HG03108 (cell line): ENCODE data around the gene SMG7.

Experiments used
- ATAC-seq: cut with Tn5 transposase; IDR thresholded peaks from one replicate; pipeline ENCODE4 v1.9.1; 2021; ENCODE audit warnings: moderate library complexity; ENCODE audit not compliant: unreplicated experiment

The SMG7 gene

GRCh38 chr1:183559061-183559460, 86.8 kb downstream of the SMG7 start:
- no peak for ATAC-seq

DNA sequence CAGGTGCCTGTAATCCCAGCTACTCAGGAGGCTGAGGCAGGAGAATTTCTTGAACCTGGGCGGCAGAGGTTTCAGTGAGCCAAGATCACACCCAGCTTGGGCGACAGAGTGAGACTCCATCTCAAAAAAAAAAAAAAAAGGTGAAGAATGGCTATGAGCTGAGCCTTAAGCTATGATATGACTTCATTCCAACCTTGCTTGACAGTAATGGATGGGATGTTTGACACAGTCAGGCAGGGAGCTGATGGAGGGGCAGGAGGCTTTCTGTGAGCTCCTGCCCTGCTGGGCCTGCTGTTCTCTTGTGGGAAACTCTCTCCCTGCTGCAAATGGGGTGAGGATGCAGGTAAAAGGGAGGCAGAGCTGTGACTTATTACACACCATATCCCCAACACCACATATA, 90.4 kb downstream of the SMG7 start:
- ATAC-seq: no peak

- no peak for ATAC-seq
These were observed 93.0 kb downstream of the SMG7 start for GRCh38 chr1:183565261-183565660.

GRCh38 chr1:183566026-183566425, 93.7 kb downstream of the SMG7 start:
- ATAC-seq: no peak

DNA sequence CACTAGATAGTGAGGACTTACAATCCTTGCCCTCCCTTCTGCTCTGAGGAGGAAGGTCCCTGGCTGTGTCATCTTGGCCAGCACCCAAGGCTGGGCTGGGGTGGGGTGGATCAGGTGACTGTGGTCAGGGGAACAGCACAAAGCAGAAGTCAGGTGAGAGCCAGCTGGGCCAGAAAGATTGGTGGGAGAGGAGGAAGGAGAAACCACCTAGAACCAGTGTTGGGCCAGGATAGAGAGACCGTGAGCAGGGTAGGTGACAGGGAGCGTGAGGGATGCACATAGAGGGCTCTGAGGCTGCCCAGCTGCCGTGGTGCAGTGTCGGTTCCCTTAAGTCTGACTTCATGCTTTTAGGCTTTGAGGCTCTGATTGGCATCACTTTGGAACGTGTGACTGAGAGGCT, 95.3 kb downstream of the SMG7 start:
- ATAC-seq: no peak

DNA sequence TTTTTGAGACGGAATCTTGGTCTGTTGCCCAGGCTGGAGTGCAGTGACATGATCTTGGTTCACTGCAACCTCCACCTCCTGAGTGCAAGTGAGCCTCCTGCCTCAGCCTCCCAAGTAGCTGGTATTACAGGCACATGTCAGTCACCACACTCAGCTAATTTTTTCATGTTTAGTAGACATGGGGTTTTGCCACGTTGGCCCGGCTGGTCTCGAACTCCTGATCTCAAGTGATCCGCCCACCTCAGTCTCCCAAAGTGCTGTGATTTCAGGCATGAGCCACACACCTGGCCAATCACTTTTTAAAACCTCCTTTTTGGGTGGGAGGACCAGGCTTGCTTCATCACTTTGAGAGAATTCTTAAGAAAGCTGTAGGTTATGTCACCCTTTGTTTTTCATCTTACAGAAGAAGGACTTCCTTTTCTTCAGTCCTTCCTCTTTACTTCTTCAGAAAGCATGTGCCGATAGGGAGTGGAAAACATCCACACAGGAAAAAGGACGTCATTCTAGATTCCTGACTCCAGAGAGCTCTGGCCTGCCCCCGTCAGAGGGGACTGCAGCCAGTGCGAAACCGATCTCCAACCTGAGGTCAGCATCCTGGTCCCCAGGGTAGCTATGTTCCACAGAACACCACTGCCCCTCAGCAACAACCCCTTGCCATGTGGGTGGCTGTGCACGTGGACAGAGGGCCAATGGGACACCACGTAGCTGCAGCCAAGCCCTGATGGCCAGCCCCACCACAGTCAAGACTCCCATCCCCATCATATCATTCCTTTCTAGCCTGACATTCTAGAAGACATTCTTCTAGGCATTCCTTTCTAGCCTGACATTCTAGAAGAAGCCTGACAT, 96.1 kb downstream of the SMG7 start:
- no peak for ATAC-seq

DNA sequence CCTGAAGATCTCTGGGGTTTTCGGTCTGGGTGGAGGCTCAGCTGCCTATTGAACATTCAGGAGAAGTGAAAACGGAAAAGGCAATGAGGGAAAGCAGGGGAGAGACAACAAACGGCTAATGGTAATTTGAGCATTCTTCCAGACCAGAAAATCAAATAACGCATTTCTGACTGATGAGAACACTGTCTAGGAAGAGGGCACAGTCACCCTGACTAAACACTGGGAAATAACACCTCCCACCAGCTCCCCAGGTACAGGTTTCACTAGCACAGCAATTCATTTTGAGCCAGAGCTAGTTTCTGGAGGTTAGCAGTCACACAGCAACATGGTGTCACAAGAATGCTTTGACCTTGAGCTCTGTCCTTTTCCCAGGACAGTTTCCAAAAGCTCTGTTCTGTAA, 96.8 kb downstream of the SMG7 start:
- no peak for ATAC-seq

- no peak for ATAC-seq
These were observed 97.5 kb downstream of the SMG7 start for GRCh38 chr1:183569801-183570200.

- no peak for ATAC-seq
These were observed 98.2 kb downstream of the SMG7 start for GRCh38 chr1:183570451-183570850.

DNA sequence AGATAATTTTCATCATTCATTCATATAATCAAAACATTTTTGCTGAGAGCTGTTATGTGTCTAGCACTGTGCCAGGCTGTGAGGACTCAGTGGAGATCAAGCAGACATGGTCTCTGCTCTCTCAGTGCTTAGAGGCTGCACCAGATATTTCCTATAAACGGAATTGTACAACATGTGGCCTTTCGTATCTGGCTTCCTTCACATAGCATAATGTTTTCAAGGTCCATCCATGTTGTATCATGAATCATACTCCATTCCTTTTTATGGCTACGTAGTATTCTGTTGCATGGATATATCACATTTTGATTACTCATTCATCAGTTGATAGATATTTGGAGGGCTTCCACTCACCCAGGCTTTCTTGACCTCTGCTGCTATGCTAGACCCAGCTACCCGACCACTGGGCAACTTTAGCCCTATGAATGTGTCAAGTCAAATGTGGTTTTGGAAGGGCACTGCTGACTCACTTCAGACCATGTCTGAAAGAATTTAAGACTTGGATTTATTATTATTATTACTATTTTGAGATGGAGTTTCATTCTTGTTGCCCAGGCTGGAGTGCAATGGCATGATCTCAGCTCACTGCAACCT, 99.5 kb downstream of the SMG7 start:
- ATAC-seq: no peak

DNA sequence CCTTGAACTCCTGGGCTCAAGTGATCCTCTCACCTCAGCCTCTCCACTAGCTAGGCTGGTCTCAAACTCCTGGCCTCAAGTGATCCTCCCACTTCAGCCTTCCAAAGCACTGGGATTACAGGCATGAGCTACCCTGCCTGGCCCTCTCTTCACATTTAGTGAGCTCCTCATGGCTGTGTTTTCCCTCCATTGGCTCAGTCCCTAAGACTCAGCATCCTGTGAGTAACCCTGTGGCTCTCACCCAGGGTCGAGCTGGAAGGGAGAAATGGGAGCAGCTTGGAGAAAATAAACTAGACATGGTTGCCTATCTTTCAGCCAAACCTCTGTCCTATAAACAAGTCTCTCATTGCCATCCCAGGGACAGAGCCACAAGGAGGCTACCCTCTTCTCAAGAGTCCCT, 100.4 kb downstream of the SMG7 start:
- ATAC-seq: no peak

DNA sequence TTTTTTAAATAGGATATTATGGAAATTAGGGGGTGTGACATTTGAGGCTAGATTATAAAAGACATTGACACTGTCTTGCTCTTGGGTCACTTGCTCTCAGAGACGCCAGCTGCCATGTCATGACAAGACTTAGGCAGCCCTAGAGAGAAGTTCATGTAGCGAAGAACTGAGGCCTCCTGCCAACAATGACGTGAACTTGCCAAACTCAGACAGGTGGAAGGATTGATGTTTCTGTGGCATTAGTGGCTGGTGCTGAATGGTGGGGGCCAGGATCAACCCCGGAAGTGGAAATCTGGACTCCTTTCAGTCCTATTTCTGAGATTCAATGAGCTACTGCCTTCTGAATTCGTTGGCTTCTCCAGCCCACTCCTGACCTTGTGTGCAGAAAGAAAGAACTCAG, 103.3 kb downstream of the SMG7 start:
- ATAC-seq: no peak

GRCh38 chr1:183576537-183576936, 104.2 kb downstream of the SMG7 start:
- ATAC-seq: no peak

- no peak for ATAC-seq
These were observed 105.7 kb downstream of the SMG7 start for GRCh38 chr1:183577897-183578465.

- no peak for ATAC-seq
These were observed 106.6 kb downstream of the SMG7 start for GRCh38 chr1:183578856-183579255.

- no peak for ATAC-seq
These were observed 108.0 kb downstream of the SMG7 start for GRCh38 chr1:183580281-183580682.

DNA sequence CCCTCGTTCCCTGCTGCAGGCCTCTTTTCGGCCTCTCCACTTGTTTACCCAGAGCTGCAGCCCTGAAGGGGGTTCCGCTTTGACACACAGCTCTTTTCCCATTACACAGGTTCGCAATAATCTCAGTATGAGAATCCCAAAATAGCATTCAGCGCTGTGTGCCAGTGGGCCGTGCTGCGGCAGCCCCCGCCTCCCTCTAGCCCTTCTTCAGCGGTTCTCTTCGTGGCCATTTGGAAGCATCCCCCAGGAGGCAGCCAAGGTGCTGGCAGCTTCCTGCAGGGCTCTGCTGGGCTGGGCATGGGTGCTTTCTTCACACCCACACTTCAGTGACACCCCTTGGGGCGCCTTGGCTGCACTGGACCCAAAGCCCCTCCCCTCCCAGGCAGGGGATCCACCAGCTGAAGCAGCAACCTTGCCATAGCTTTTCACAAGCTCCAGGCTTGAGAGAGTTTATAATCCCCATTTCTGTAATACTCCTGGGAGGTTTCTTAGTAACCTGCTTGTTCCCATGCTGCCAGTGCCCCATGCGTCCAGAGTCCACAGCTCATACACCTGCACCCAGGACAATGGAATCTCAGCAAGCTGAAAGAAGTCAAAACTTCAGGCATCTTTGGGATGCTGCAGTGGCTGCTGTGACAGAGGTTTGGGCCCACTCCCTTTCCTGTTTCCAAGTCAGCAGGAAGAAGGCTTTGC, 109.9 kb downstream of the SMG7 start:
- ATAC-seq: no peak

GRCh38 chr1:183583466-183583865, 111.2 kb downstream of the SMG7 start:
- ATAC-seq: no peak

GRCh38 chr1:183584147-183584546, 111.8 kb downstream of the SMG7 start:
- ATAC-seq: no peak

DNA sequence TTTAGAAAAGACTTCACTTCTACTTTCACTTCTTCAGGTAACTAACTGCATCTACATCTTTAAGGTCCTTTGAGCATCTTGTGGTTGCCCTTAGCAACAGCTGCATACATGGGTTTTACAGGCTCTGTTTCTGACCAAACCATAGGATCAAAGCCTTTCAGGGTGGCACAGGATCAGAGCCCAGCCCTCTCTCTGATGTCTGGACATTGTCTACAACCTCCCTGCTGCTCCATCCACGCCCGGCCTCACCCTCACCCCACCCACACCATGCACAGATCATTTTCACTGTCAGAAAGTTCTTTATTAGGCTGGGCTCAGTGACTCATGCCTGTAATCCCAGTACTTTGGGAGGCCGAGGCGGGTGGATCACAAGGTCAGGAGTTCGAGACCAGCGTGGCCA, 112.7 kb downstream of the SMG7 start:
- ATAC-seq: no peak

- no peak for ATAC-seq
These were observed 114.2 kb downstream of the SMG7 start for GRCh38 chr1:183586455-183586854.

- ATAC-seq: no peak
These were observed 114.6 kb downstream of the SMG7 start for GRCh38 chr1:183586926-183587325.
